HEK293T (cell line): ENCODE data around the gene ZNF536.

Experiments used
- ARNT ChIP-seq: fragments of 450-650 bp; IDR thresholded peaks from 2 replicates; pipeline ENCODE4 v1.6.1; 2017; ENCODE audit warnings: mild to moderate bottlenecking
- FOXA1 ChIP-seq: fragments of 450-650 bp; IDR thresholded peaks from 2 replicates; pipeline ENCODE4 v1.6.1; 2016; ENCODE audit warnings: mild to moderate bottlenecking
- FOXK2 ChIP-seq: fragments of 450-650 bp; IDR thresholded peaks from 2 replicates; pipeline ENCODE4 v1.6.1; 2016; ENCODE audit warnings: mild to moderate bottlenecking
- HDGF ChIP-seq: fragments of 450-650 bp; IDR thresholded peaks from 2 replicates; pipeline ENCODE4 v1.6.1; 2017; ENCODE audit warnings: antibody characterized with exemption, borderline replicate concordance
- ZNF384 ChIP-seq: fragments of 450-650 bp; IDR thresholded peaks from 2 replicates; pipeline ENCODE4 v1.6.1; 2016

GRCh38 chr19:30596813-30597399 is 224.7 kb downstream of the ZNF536 start:
- no peak for TF ChIP-seq FOXA1
- TF ChIP-seq ARNT: no peak
- TF ChIP-seq FOXK2: no peak
- TF ChIP-seq HDGF: no peak
- TF ChIP-seq ZNF384: no peak
